ENCODE results near the gene CATSPER3. TPM values are rescaled to one million over a fixed set of nuclear protein-coding genes. Genes with fewer than 3 reads are reported as not detected.

CATSPER3 gene
- total and polyA plus RNA-seq, 2 of the 13 experiments (the other 11 are each of a cell fraction or from before 2014, with no cell fraction given): 0.33 to 0.37 TPM

DNA sequence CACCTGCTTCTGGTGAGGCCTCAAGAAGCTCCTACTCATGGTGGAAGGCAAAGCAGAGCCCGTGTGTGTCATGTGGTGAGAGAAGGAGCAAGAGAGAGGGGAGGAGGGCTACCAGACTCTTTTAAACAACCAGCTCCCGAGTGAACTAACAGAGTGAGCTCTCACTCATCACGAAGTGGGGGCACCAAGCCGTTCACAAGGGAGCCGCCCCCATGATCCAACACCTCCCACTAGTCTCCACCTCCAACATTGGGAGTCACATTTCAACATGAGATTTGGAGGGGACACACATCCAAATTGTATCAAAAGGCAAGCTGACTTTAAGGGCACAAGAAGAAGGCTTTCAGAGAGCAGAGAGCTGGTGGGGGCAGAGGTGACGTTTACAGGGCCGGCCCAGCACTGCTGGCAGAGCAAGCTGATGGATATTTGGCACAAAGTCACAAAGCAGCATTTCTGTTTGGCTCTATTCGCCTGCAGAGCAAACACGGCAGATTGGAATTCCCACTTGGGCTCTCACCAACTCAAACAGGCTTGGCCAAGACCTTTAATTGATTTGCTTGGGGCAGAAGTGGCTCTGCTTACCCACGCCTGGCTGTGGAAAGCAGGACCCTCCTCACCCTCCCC is 46.4 kb downstream of the CATSPER3 start:
- CTCF ChIA-PET (ENCODE audit: low intra/inter-chr PET ratio, low total read pairs): no interaction called here
- H3K36me3 ChIP-seq (replicated peaks in 1 of 2; ENCODE audit: control insufficient read depth in 1 of 2, insufficient read depth in 2 of 2, low read length in 2 of 2): no peaks in the 10 kb centered on the region
- H3K27me3 ChIP-seq (ENCODE audit: control insufficient read depth in 1 of 2, insufficient read depth in 2 of 2, low read length in 2 of 2): no peaks in the 10 kb centered on the region
- H3K9me3 ChIP-seq (ENCODE audit: low read length): no peaks in the 10 kb centered on the region
- no peak overlapping the region for H3K9ac ChIP-seq (ENCODE audit: insufficient read depth, low read depth, low read length)
- H4K20me1 ChIP-seq (ENCODE audit: insufficient read depth, low read length): no peaks in the 10 kb centered on the region
- 55% methylated on average over 10 of the region's 10 CpGs for WGBS (ENCODE audit: low lambda C conversion rate)
- no TSS peak for BruUV-seq (replicated peaks)
- no peaks in the 10 kb centered on the region for H3K79me2 ChIP-seq (ENCODE audit: insufficient read depth, low read length)
- in situ Hi-C loops (cut with HindIII; ENCODE audit: extremely low pct_ligation_motif_present, low pct_unique_long_range_greater_than_20kb) (no loop called here), intact Hi-C loops (cut with micrococcal nuclease; ENCODE audit: unreplicated experiment) (loop anchor here (5.0 kb wide), 1 partner anchor 178 kb away; no protein-coding TSS in a partner anchor)
- TF ChIP-seq RFX1 (IDR thresholded peaks at IDR 0.05) (no peak), ELF3 (CRISPR knock-in tag; IDR thresholded peaks at IDR 0.05) (no peak)
- TF ChIP-seq, protein P1, sequence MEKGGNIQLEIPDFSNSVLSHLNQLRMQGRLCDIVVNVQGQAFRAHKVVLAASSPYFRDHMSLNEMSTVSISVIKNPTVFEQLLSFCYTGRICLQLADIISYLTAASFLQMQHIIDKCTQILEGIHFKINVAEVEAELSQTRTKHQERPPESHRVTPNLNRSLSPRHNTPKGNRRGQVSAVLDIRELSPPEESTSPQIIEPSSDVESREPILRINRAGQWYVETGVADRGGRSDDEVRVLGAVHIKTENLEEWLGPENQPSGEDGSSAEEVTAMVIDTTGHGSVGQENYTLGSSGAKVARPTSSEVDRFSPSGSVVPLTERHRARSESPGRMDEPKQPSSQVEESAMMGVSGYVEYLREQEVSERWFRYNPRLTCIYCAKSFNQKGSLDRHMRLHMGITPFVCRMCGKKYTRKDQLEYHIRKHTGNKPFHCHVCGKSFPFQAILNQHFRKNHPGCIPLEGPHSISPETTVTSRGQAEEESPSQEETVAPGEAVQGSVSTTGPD (CRISPR knock-in tag; IDR thresholded peaks at IDR 0.05): peak; percentile 53; the same call in 1 of the 2 replicates
- H3K4me3 ChIP-seq (replicated peaks in 1 of 3; ENCODE audit: insufficient read depth in 1 of 3, low read depth in 2 of 3, low read length in 3 of 3): no peak overlapping the region
- peaks cover 14% of the 10 kb centered on the region for H3K4me1 ChIP-seq (ENCODE audit: insufficient read depth, low read length)
- no peak overlapping the region for H3K27ac ChIP-seq (ENCODE audit: extremely low read length, insufficient read depth, low read length)
- H2AFZ ChIP-seq (ENCODE audit: low read length): no peak overlapping the region
- no peak overlapping the region for H3K4me2 ChIP-seq (ENCODE audit: low read depth, low read length)
- FAIRE-seq (no peak), ATAC-seq (peak; percentile 39; the same call in 2 of the 3 replicates), DNase-seq (ENCODE audit: low spot score) (peak; percentile 23)
- POLR2A ChIA-PET: no interaction called here

DNA sequence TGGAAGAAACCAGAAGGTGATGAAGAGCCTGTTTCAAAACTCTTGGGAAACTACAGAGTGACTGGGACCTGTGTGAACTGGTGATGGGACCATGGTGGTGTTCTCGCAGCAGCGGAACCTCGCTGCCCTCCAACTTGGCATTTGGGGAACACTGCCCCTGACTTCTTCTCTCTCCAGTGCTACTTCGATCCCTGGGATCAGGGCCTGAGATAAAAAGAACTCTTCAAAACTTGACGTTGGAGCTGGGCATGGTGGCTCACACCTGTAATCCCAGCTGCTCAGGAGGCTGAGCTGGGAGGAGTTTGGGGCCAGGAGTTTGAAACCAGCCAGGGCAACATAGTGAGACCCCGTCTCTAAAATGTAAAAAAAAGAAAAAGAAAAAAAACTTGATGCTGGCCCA is 48.2 kb downstream of the CATSPER3 start:
- no peak for ATAC-seq
- H3K27ac ChIP-seq (ENCODE audit: extremely low read length, insufficient read depth, low read length): no peak overlapping the region
- no TSS peak for BruUV-seq (replicated peaks)
- in situ Hi-C loops (cut with HindIII; ENCODE audit: extremely low pct_ligation_motif_present, low pct_unique_long_range_greater_than_20kb): no loop called here
- WGBS (ENCODE audit: low lambda C conversion rate): 96% methylated on average over 6 of the region's 6 CpGs
- H3K9me3 ChIP-seq (ENCODE audit: low read length): no peaks in the 10 kb centered on the region
- H3K79me2 ChIP-seq (ENCODE audit: insufficient read depth, low read length): no peaks in the 10 kb centered on the region
- H3K27me3 ChIP-seq (ENCODE audit: control insufficient read depth in 1 of 2, insufficient read depth in 2 of 2, low read length in 2 of 2): no peaks in the 10 kb centered on the region
- no peak overlapping the region for H3K4me3 ChIP-seq (replicated peaks in 1 of 3; ENCODE audit: insufficient read depth in 1 of 3, low read depth in 2 of 3, low read length in 3 of 3)
- POLR2A ChIA-PET: no interaction called here
- CTCF ChIA-PET (ENCODE audit: low intra/inter-chr PET ratio, low total read pairs): no interaction called here
- H2AFZ ChIP-seq (ENCODE audit: low read length): no peak overlapping the region
- FAIRE-seq: no peak
- H3K9ac ChIP-seq (ENCODE audit: insufficient read depth, low read depth, low read length): no peak overlapping the region
- peaks cover 14% of the 10 kb centered on the region for H3K4me1 ChIP-seq (ENCODE audit: insufficient read depth, low read length)
- H3K36me3 ChIP-seq (replicated peaks in 1 of 2; ENCODE audit: control insufficient read depth in 1 of 2, insufficient read depth in 2 of 2, low read length in 2 of 2): no peaks in the 10 kb centered on the region
- DNase-seq (ENCODE audit: low spot score): no peak
- no peak overlapping the region for H3K4me2 ChIP-seq (ENCODE audit: low read depth, low read length)
- H4K20me1 ChIP-seq (ENCODE audit: insufficient read depth, low read length): no peaks in the 10 kb centered on the region
- intact Hi-C loops (cut with micrococcal nuclease; ENCODE audit: unreplicated experiment): no loop called here
- TF ChIP-seq MXD4 (CRISPR knock-in tag; IDR thresholded peaks at IDR 0.05) (no peak), ZNF253 (CRISPR knock-in tag; IDR thresholded peaks at IDR 0.05; ENCODE audit: borderline replicate concordance) (no peak), RFX5 (IDR thresholded peaks at IDR 0.05; ENCODE audit: low read depth, low read length) (no peak), ZNF709 (CRISPR knock-in tag; IDR thresholded peaks at IDR 0.05) (no peak), NFIC (IDR thresholded peaks at IDR 0.05; ENCODE audit: low read length) (no peak), ZNF225 (CRISPR knock-in tag; IDR thresholded peaks at IDR 0.05) (no peak), NONO (IDR thresholded peaks at IDR 0.05) (no peak), NONO (CRISPR knock-in tag; conservative IDR thresholded peaks at IDR 0.05) (no peak), NFE2 (CRISPR knock-in tag; IDR thresholded peaks at IDR 0.05) (no peak), ZNF577 (CRISPR knock-in tag; IDR thresholded peaks at IDR 0.05; ENCODE audit: borderline replicate concordance, low read depth) (no peak), ZNF672 (CRISPR knock-in tag; IDR thresholded peaks at IDR 0.05) (no peak)
- TF ChIP-seq, protein P2, sequence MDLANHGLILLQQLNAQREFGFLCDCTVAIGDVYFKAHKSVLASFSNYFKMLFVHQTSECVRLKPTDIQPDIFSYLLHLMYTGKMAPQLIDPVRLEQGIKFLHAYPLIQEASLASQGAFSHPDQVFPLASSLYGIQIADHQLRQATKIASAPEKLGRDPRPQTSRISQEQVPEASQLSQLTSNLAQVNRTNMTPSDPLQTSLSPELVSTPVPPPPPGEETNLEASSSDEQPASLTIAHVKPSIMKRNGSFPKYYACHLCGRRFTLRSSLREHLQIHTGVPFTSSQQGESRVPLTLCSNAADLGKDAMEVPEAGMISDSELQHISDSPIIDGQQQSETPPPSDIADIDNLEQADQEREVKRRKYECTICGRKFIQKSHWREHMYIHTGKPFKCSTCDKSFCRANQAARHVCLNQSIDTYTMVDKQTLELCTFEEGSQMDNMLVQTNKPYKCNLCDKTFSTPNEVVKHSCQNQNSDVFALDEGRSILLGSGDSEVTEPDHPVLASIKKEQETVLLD (CRISPR knock-in tag; IDR thresholded peaks at IDR 0.05; ENCODE audit: low read depth): no peak
- TF ChIP-seq, protein P3, sequence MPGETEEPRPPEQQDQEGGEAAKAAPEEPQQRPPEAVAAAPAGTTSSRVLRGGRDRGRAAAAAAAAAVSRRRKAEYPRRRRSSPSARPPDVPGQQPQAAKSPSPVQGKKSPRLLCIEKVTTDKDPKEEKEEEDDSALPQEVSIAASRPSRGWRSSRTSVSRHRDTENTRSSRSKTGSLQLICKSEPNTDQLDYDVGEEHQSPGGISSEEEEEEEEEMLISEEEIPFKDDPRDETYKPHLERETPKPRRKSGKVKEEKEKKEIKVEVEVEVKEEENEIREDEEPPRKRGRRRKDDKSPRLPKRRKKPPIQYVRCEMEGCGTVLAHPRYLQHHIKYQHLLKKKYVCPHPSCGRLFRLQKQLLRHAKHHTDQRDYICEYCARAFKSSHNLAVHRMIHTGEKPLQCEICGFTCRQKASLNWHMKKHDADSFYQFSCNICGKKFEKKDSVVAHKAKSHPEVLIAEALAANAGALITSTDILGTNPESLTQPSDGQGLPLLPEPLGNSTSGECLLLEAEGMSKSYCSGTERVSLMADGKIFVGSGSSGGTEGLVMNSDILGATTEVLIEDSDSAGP (CRISPR knock-in tag; IDR thresholded peaks at IDR 0.05; ENCODE audit: borderline replicate concordance): no peak
